HepG2 (cell line): ENCODE results near the gene CHRM3. TPM values are rescaled to one million over a fixed set of nuclear protein-coding genes. Genes with fewer than 3 reads are reported as not detected.

Experiments used
- ATAC-seq: fragments of 200-7000 bp; cut with Tn5 transposase; 3 replicates; pipeline ENCODE4 v1.9.1; 2020; ENCODE audit warnings: mild to moderate bottlenecking, moderate library complexity
- BruUV-seq: library from RNA; stranded (reverse); fragments of 400-500 nt; replicated peaks from 2 replicates; lab custom pipeline; 2021; lab: Mats Ljungman, UMichigan
- CTCF ChIA-PET: fragments of 300-600 bp; formaldehyde crosslinking; extraction: SDS; loops from one replicate; lab custom pipeline; 2021; ENCODE audit warnings: low total read pairs, inconsistent platforms, low intra/inter-chr PET ratio; lab: Yijun Ruan, JAX
- POLR2A ChIA-PET: fragments of 350-600 bp; sonication (Branson Sonifier 250); formaldehyde crosslinking; loops from one replicate; lab custom pipeline; 2020; ENCODE audit warnings: antibody characterized with exemption, inconsistent platforms; lab: Yijun Ruan, JAX
- DNase-seq: peaks from one replicate; pipeline ENCODE4 v3.0.0-alpha.2; 2015; ENCODE audit warnings: low spot score
- FAIRE-seq: peaks from 3 replicates; lab custom pipeline; 2011; peaks lifted over from hg19 to GRCh38; lab: Jason Lieb, UNC
- H2AFZ ChIP-seq: one replicate; pipeline ENCODE4 v1.6.1; 2011; ENCODE audit warnings: low read length, inconsistent platforms
- H3K27ac ChIP-seq: fragments of 300-600 bp; 3 replicates; pipeline ENCODE4 v1.8.0; 2011; ENCODE audit warnings: mixed run types, mild to moderate bottlenecking, mixed read lengths, low read length, inconsistent platforms; ENCODE audit not compliant: insufficient read depth; ENCODE audit errors: extremely low read length
- H3K27me3 ChIP-seq, 2 experiments: fragments of 200-600 bp in 1 of 2; 2 replicates in 1 of 2; 3 replicates in 1 of 2; pipeline versions ENCODE4 v1.6.0 to v1.8.0; 2011; ENCODE audit warnings: low read length in 2 of 2, mild to moderate bottlenecking in 2 of 2, moderate library complexity in 2 of 2, inconsistent platforms in 1 of 2; ENCODE audit not compliant: insufficient read depth in 2 of 2, control insufficient read depth in 1 of 2
- H3K36me3 ChIP-seq, 2 experiments: fragments of 200-600 bp in 1 of 2; replicated peaks in 1 of 2; 2 replicates in 1 of 2; 3 replicates in 1 of 2; pipeline versions ENCODE4 v1.5.1 to v1.8.0; 2011; ENCODE audit warnings: low read length in 2 of 2, inconsistent platforms in 1 of 2; ENCODE audit not compliant: insufficient read depth in 2 of 2, control insufficient read depth in 1 of 2
- H3K4me1 ChIP-seq: 2 replicates; pipeline ENCODE4 v1.5.1; 2012; ENCODE audit warnings: low read length, inconsistent platforms; ENCODE audit not compliant: insufficient read depth
- H3K4me2 ChIP-seq: 2 replicates; pipeline ENCODE4 v1.6.0; 2011; ENCODE audit warnings: low read depth, low read length, inconsistent platforms
- H3K4me3 ChIP-seq, 3 experiments: fragments of 200-600 bp in 1 of 3; sonication (generic), shearing (Covaris generic) in 1 of 3; replicated peaks in 1 of 3; 2 replicates each; pipeline ENCODE4 v1.5.1; 2011 to 2016; ENCODE audit warnings: low read length in 3 of 3, inconsistent platforms in 2 of 3, low read depth in 2 of 3, mild to moderate bottlenecking in 2 of 3, control low read depth in 1 of 3, mixed read lengths in 1 of 3; ENCODE audit not compliant: insufficient read depth in 1 of 3
- H3K79me2 ChIP-seq: one replicate; pipeline ENCODE4 v1.6.1; 2011; ENCODE audit warnings: low read length, inconsistent platforms; ENCODE audit not compliant: insufficient read depth
- H3K9ac ChIP-seq: 2 replicates; pipeline ENCODE4 v1.6.0; 2011; ENCODE audit warnings: mild to moderate bottlenecking, low read depth, low read length, inconsistent platforms; ENCODE audit not compliant: insufficient read depth
- H3K9me3 ChIP-seq: 2 replicates; pipeline ENCODE4 v1.5.1; 2012; ENCODE audit warnings: mild to moderate bottlenecking, low read length
- H4K20me1 ChIP-seq: 2 replicates; pipeline ENCODE4 v1.6.0; 2011; ENCODE audit warnings: inconsistent platforms, mild to moderate bottlenecking, low read length, moderate library complexity; ENCODE audit not compliant: insufficient read depth
- ELF4 ChIP-seq: sonication (generic); formaldehyde crosslinking; IDR thresholded peaks from 2 replicates; pipeline ENCODE4 v1.5.0; 2020; ENCODE audit warnings: missing genetic modification reagents, mild to moderate bottlenecking, moderate library complexity, borderline replicate concordance
- HNF1A ChIP-seq, 2 experiments: sonication (generic) in 1 of 2; formaldehyde crosslinking in 1 of 2; IDR thresholded peaks; 2 replicates each; pipeline versions ENCODE4 v1.4.0 to v1.6.1; 2016 to 2020; ENCODE audit warnings: borderline replicate concordance in 1 of 2, low read depth in 1 of 2, mild to moderate bottlenecking in 1 of 2, missing genetic modification reagents in 1 of 2
- MEF2D ChIP-seq: sonication (generic); formaldehyde crosslinking; IDR thresholded peaks from 2 replicates; pipeline ENCODE4 v1.5.1; 2020; ENCODE audit warnings: mild to moderate bottlenecking, missing genetic modification reagents
- MZF1 ChIP-seq: sonication (generic); formaldehyde crosslinking; IDR thresholded peaks from 2 replicates; pipeline ENCODE4 v1.8.1; 2023; ENCODE audit warnings: mild to moderate bottlenecking, missing genetic modification reagents, borderline replicate concordance
- PRDM10 ChIP-seq: sonication (generic); formaldehyde crosslinking; IDR thresholded peaks from 2 replicates; pipeline ENCODE4 v1.4.0; 2020; ENCODE audit warnings: low read depth, missing genetic modification reagents
- RFXAP ChIP-seq: sonication (generic); formaldehyde crosslinking; IDR thresholded peaks from 2 replicates; pipeline ENCODE4 v1.4.0; 2020; ENCODE audit warnings: missing genetic modification reagents, borderline replicate concordance
- STAG1 ChIP-seq: sonication (generic); formaldehyde crosslinking; IDR thresholded peaks from 2 replicates; pipeline ENCODE4 v1.4.0; 2020; ENCODE audit warnings: missing genetic modification reagents
- TAF1 ChIP-seq: sonication (generic); formaldehyde crosslinking; IDR thresholded peaks from 2 replicates; pipeline ENCODE4 v1.4.0; 2020; ENCODE audit warnings: missing genetic modification reagents
- ZKSCAN5 ChIP-seq: sonication (generic); formaldehyde crosslinking; IDR thresholded peaks from 2 replicates; pipeline ENCODE4 v1.5.1; 2020; ENCODE audit warnings: mild to moderate bottlenecking, missing genetic modification reagents
- WGBS: methylation state at CpG from one replicate; pipeline ENCODE4 v1.1.6; 2017; ENCODE audit warnings: low lambda C conversion rate; 5-methylcytosine and 5-hydroxymethylcytosine counted together
- in situ Hi-C: cut with HindIII; loops from 2 replicates; pipeline ENCODE4 v1.10.0; 2017; ENCODE audit warnings: low pct_unique_long_range_greater_than_20kb; ENCODE audit not compliant: extremely low pct_ligation_motif_present
- intact Hi-C: fragments of 100-400 bp; cut with micrococcal nuclease; formaldehyde crosslinking; loops from one replicate; pipeline ENCODE4 v1.10.0; 2022; ENCODE audit not compliant: unreplicated experiment
- polyA plus RNA-seq, 8 experiments: library from polyadenylated mRNA; depleted of rRNA in 3 of 8; stranded (reverse) in 7 of 8; unstranded in 1 of 8; fragments of >200 nt; fragmentation: Illumina TruSeq in 4 of 8; extraction: Trizol in 4 of 8; gene quantifications; 2 replicates each; pipeline versions ENCODE4 v1.2.1 to v1.2.3, GENCODE V29; 2011 to 2016; ENCODE audit warnings: low read depth in 4 of 8, missing spikeins in 1 of 8, mixed read lengths in 1 of 8; ENCODE audit not compliant: insufficient read depth in 1 of 8
- total RNA-seq, 5 experiments: library from RNA; depleted of rRNA; stranded (reverse); fragments of >200 nt; fragmentation: Illumina TruSeq; extraction: Trizol; gene quantifications; 2 replicates each; pipeline ENCODE4 v1.2.3, GENCODE V29; 2016; ENCODE audit warnings: low read depth in 1 of 5

The CHRM3 gene
- total and polyA plus RNA-seq, 2 of the 13 experiments (the other 11 are each of a cell fraction or from before 2014, with no cell fraction given) = not detected

- TF ChIP-seq PRDM10 (CRISPR knock-in tag) = no peak
- no peak for TF ChIP-seq ZKSCAN5 (CRISPR knock-in tag)
- no peak for TF ChIP-seq TAF1 (CRISPR knock-in tag)
- TF ChIP-seq RFXAP (CRISPR knock-in tag) = no peak
Observed at GRCh38 chr1:239392271-239392670, 5.9 kb downstream of the CHRM3 start (continued).

- peaks cover 36% of the 10 kb centered on the region for H3K9me3 ChIP-seq
- H3K27ac ChIP-seq = no peak overlapping the region
- TF ChIP-seq HNF1A (IDR thresholded peaks at IDR 0.05; ENCODE audit: low read depth) = no peak
- TF ChIP-seq HNF1A (CRISPR knock-in tag; IDR thresholded peaks at IDR 0.05; ENCODE audit: borderline replicate concordance) = no peak
- no peak for TF ChIP-seq MEF2D (CRISPR knock-in tag)
- TF ChIP-seq STAG1 (CRISPR knock-in tag) = no peak
- TF ChIP-seq ELF4 (CRISPR knock-in tag) = no peak
- TF ChIP-seq MZF1 (CRISPR knock-in tag) = no peak
- TF ChIP-seq, all 625 proteins: peak for 0
- Histone ChIP-seq H4K20me1 (no peaks in the 10 kb centered on the region), H3K79me2 (no peaks in the 10 kb centered on the region), H3K4me3 (no peak overlapping the region), H3K9ac (no peak overlapping the region), H3K27me3 (no peaks in the 10 kb centered on the region), H3K4me1 (no peaks in the 10 kb centered on the region), H2AFZ (no peak overlapping the region), H3K36me3 (no peaks in the 10 kb centered on the region), H3K4me2 (no peak overlapping the region)
- DNase-seq (no peak), FAIRE-seq (no peak), ATAC-seq (no peak)
- CTCF ChIA-PET = no interaction called here
- in situ Hi-C loops (no loop called here), intact Hi-C loops (no loop called here)
- no TSS peak for BruUV-seq
- WGBS = 0% methylated on average over 2 of the region's 2 CpGs
- POLR2A ChIA-PET = no interaction called here
Observed at GRCh38 chr1:239394107-239394506, 7.7 kb downstream of the CHRM3 start.
